Activated CD8-positive, alpha-beta T cell treated with anti-CD3 and anti-CD28 coated beads, Interleukin-2, amount 10 ng/mL, durations not matched to agents 7 days and 5 days (primary cell): ENCODE data around the gene MAP4K3. TPM values are rescaled to one million over a fixed set of nuclear protein-coding genes. Genes with fewer than 3 reads are reported as not detected.
"Not testable (repeated sequence)": the region's sequence is repeated elsewhere in the genome, so short reads cannot be mapped to it uniquely, and the experiment has no call there.

Source experiments
- ATAC-seq: fragments of 150-1000 bp; cut with Tn5 transposase; one replicate; pipeline ENCODE4 v1.10.0; 2021; ENCODE audit warnings: moderate library complexity
- CTCF ChIA-PET: fragments of 350-600 bp; sonication (Branson Sonifier 250); formaldehyde crosslinking; loops from one replicate; lab custom pipeline; 2021; ENCODE audit warnings: antibody characterized with exemption; lab: Charles Lee
- POLR2A ChIA-PET: fragments of 350-600 bp; sonication (Branson Sonifier 250); formaldehyde crosslinking; loops from one replicate; lab custom pipeline; 2021; ENCODE audit warnings: antibody characterized with exemption; lab: Charles Lee
- DNase-seq: peaks from one replicate; pipeline ENCODE4 v3.0.0-alpha.2; 2020
- H3K27ac Mint-ChIP-seq: one replicate; pipeline ENCODE4 v1.8.0; 2021; ENCODE audit warnings: mild to moderate bottlenecking, mixed read lengths
- H3K27me3 Mint-ChIP-seq: one replicate; pipeline ENCODE4 v1.8.0; 2021; ENCODE audit warnings: low read depth, mixed read lengths
- H3K36me3 Mint-ChIP-seq: one replicate; pipeline ENCODE4 v1.8.0; 2021; ENCODE audit warnings: low read depth, mixed read lengths
- H3K4me1 Mint-ChIP-seq: one replicate; pipeline ENCODE4 v1.8.0; 2021; ENCODE audit warnings: low read depth, mixed read lengths
- H3K4me3 Mint-ChIP-seq: one replicate; pipeline ENCODE4 v1.8.0; 2021; ENCODE audit warnings: mild to moderate bottlenecking, mixed read lengths
- H3K9me3 Mint-ChIP-seq: one replicate; pipeline ENCODE4 v1.8.0; 2022; ENCODE audit warnings: mixed read lengths; ENCODE audit not compliant: insufficient read depth
- total RNA-seq, 2 experiments: library from RNA; stranded (reverse); gene quantifications; one replicate each; pipeline ENCODE4 v1.2.3, GENCODE V29; 2021

MAP4K3 gene
- total RNA-seq, 2 experiments from 2014 or later, result 5.0 to 6.5 TPM

GRCh38 chr2:39244963-39245625 is 192.0 kb downstream of the MAP4K3 start:
- H3K4me1 Mint-ChIP-seq, result peaks cover 22% of the 10 kb centered on the region
- ATAC-seq (peak; percentile 69), DNase-seq (peak; percentile 66)
- H3K36me3 Mint-ChIP-seq, H3K9me3 Mint-ChIP-seq, H3K27me3 Mint-ChIP-seq: not testable (repeated sequence)
- peak overlapping the region; percentile 81 for H3K27ac Mint-ChIP-seq
- ChIA-PET POLR2A (interaction anchor here (0.6 to 1.5 kb wide), 3 partner anchors 125 to 298 kb away, joined by 3 to 6 read pairs (median 4); partner anchors contain the start of gene SOS1), CTCF (interaction anchor here (0.8 to 2.8 kb wide), 9 partner anchors 16 to 297 kb away, joined by 3 to 16 read pairs (median 4); no protein-coding TSS in a partner anchor)
- peak overlapping the region; percentile 76 for H3K4me3 Mint-ChIP-seq

GRCh38 chr2:39244241-39244862 is 192.7 kb downstream of the MAP4K3 start:
- H3K27ac Mint-ChIP-seq, result peak overlapping the region; percentile 81
- ChIA-PET CTCF (interaction anchor here (0.8 to 2.8 kb wide), 7 partner anchors 15 to 297 kb away, joined by 3 to 16 read pairs (median 4); no protein-coding TSS in a partner anchor), POLR2A (interaction anchor here (0.6 to 1.5 kb wide), 3 partner anchors 124 to 297 kb away, joined by 3 to 6 read pairs (median 4); partner anchors contain the start of gene SOS1)
- H3K27me3 Mint-ChIP-seq, H3K36me3 Mint-ChIP-seq, ATAC-seq, DNase-seq, H3K9me3 Mint-ChIP-seq: not testable (repeated sequence)
- peaks cover 22% of the 10 kb centered on the region for H3K4me1 Mint-ChIP-seq
- H3K4me3 Mint-ChIP-seq, result peak overlapping the region; percentile 76

- CTCF ChIA-PET, result interaction anchor here (1.2 to 1.8 kb wide), 2 partner anchors 14 to 184 kb away, joined by 5 to 11 read pairs; no protein-coding TSS in a partner anchor
- H3K36me3 Mint-ChIP-seq, result peaks cover 5% of the 10 kb centered on the region
- peak within 1 kb of the TSS; percentile 81 for H3K27ac Mint-ChIP-seq
- POLR2A ChIA-PET, result interaction anchor here (0.5 kb wide), 1 partner anchor 615 kb away, joined by 3 read pairs; no protein-coding TSS in a partner anchor
- H3K27me3 Mint-ChIP-seq, result no peaks in the 10 kb centered on the region
- H3K9me3 Mint-ChIP-seq, result no peaks in the 10 kb centered on the region
- peak within 1 kb of the TSS; percentile 76 for H3K4me3 Mint-ChIP-seq
- ATAC-seq, result peak; percentile 62
- peaks cover 22% of the 10 kb centered on the region for H3K4me1 Mint-ChIP-seq
- no peak for DNase-seq
These were observed 193.5 kb downstream of the MAP4K3 start, which contains the start of gene CDKL4 for GRCh38 chr2:39243469-39244123. Gene CDKL4 (minus strand): TSS chr2:39243970.

GRCh38 chr2:39241588-39241987 is 195.5 kb downstream of the MAP4K3 start:
- no peak for ATAC-seq
- ChIA-PET CTCF (interaction anchor here (0.6 to 2.6 kb wide), 3 partner anchors 10 to 294 kb away, joined by 3 to 12 read pairs (median 4); no protein-coding TSS in a partner anchor), POLR2A (no interaction called here)
- Mint-ChIP-seq H3K4me3 (no peak overlapping the region), H3K27ac (no peak overlapping the region), H3K27me3 (no peaks in the 10 kb centered on the region), H3K9me3 (peaks cover 6% of the 10 kb centered on the region), H3K36me3 (peaks cover 7% of the 10 kb centered on the region), H3K4me1 (peaks cover 22% of the 10 kb centered on the region)
- DNase-seq, result no peak

- ChIA-PET POLR2A (interaction anchor here (0.7 kb wide), 1 partner anchor 231 kb away, joined by 4 read pairs; no protein-coding TSS in a partner anchor), CTCF (interaction anchor here (2.6 kb wide), 1 partner anchor 11 kb away, joined by 12 read pairs; no protein-coding TSS in a partner anchor)
- Mint-ChIP-seq H3K4me1 (peaks cover 18% of the 10 kb centered on the region), H3K27ac (no peak overlapping the region), H3K9me3 (peaks cover 6% of the 10 kb centered on the region), H3K36me3 (peaks cover 7% of the 10 kb centered on the region), H3K4me3 (no peak overlapping the region), H3K27me3 (no peaks in the 10 kb centered on the region)
- ATAC-seq, result no peak
- DNase-seq, result no peak
These were observed 196.3 kb downstream of the MAP4K3 start for GRCh38 chr2:39240758-39241157.

GRCh38 chr2:39234754-39235153 is 202.3 kb downstream of the MAP4K3 start:
- ChIA-PET CTCF (interaction anchor here (2.4 kb wide), 1 partner anchor 287 kb away, joined by 12 read pairs; no protein-coding TSS in a partner anchor), POLR2A (no interaction called here)
- peaks cover 5% of the 10 kb centered on the region for H3K36me3 Mint-ChIP-seq
- DNase-seq (no peak), ATAC-seq (no peak)
- no peak overlapping the region for H3K27ac Mint-ChIP-seq
- peaks cover 3% of the 10 kb centered on the region for H3K27me3 Mint-ChIP-seq
- H3K4me1 Mint-ChIP-seq, result peaks cover 3% of the 10 kb centered on the region
- H3K9me3 Mint-ChIP-seq, result peaks cover 6% of the 10 kb centered on the region
- no peak overlapping the region for H3K4me3 Mint-ChIP-seq

- no peak for ATAC-seq
- peaks cover 27% of the 10 kb centered on the region for H3K4me1 Mint-ChIP-seq
- H3K27ac Mint-ChIP-seq, result no peak overlapping the region
- peaks cover 4% of the 10 kb centered on the region for H3K9me3 Mint-ChIP-seq
- H3K27me3 Mint-ChIP-seq, result peaks cover 3% of the 10 kb centered on the region
- H3K4me3 Mint-ChIP-seq, result no peak overlapping the region
- H3K36me3 Mint-ChIP-seq, result peaks cover 5% of the 10 kb centered on the region
- POLR2A ChIA-PET, result no interaction called here
- CTCF ChIA-PET, result interaction anchor here (1.0 to 2.5 kb wide), 7 partner anchors 9 to 285 kb away, joined by 3 to 9 read pairs (median 3); no protein-coding TSS in a partner anchor
- no peak for DNase-seq
These were observed 204.9 kb downstream of the MAP4K3 start for GRCh38 chr2:39232141-39232540.

GRCh38 chr2:39228413-39229209 is 208.5 kb downstream of the MAP4K3 start:
- peaks cover 55% of the 10 kb centered on the region for H3K4me1 Mint-ChIP-seq

GRCh38 chr2:39227628-39228412 is 209.3 kb downstream of the MAP4K3 start:
- H3K4me1 Mint-ChIP-seq, result peaks cover 57% of the 10 kb centered on the region
- ATAC-seq (peak; percentile 82), DNase-seq (peak; percentile 92)
- peak overlapping the region; percentile 61 for H3K4me3 Mint-ChIP-seq
- peak overlapping the region; percentile 97 for H3K27ac Mint-ChIP-seq
- H3K36me3 Mint-ChIP-seq, result peaks cover 11% of the 10 kb centered on the region
- no peaks in the 10 kb centered on the region for H3K27me3 Mint-ChIP-seq
- peaks cover 5% of the 10 kb centered on the region for H3K9me3 Mint-ChIP-seq
- CTCF ChIA-PET, result interaction anchor here (0.7 to 6.8 kb wide), 29 partner anchors 9 to 279 kb away, joined by 3 to 282 read pairs (median 8); partner anchors contain the start of gene SOS1
- POLR2A ChIA-PET, result interaction anchor here (0.6 to 7.2 kb wide), 10 partner anchors 10 to 476 kb away, joined by 3 to 157 read pairs (median 6); partner anchors contain the start of genes SOS1 and SRSF7

More at GRCh38 chr2:39228413-39229209, 208.5 kb downstream of the MAP4K3 start:
- Mint-ChIP-seq H3K36me3 (peaks cover 8% of the 10 kb centered on the region), H3K4me3 (peak overlapping the region; percentile 61), H3K27me3 (peaks cover 3% of the 10 kb centered on the region), H3K9me3 (no peaks in the 10 kb centered on the region), H3K27ac (peak overlapping the region; percentile 97)
- DNase-seq (peak; percentile 81), ATAC-seq (peak; percentile 66)
- CTCF ChIA-PET, result interaction anchor here (0.6 to 6.8 kb wide), 73 partner anchors 9 to 501 kb away, joined by 3 to 282 read pairs (median 5); partner anchors contain the start of gene SOS1
- POLR2A ChIA-PET, result interaction anchor here (0.6 to 7.2 kb wide), 14 partner anchors 11 to 477 kb away, joined by 3 to 157 read pairs (median 6); partner anchors contain the start of genes SOS1 and SRSF7
